ENCODE data around the gene HELB. TPM values are rescaled to one million over a fixed set of nuclear protein-coding genes. Genes with fewer than 3 reads are reported as not detected.

The HELB gene
- total RNA-seq, 3 donors from 2014 or later, result 4.0 to 11.1 (median 7.2) TPM

- DNase-seq (ENCODE audit: low spot score in 2 of 2), result no peak
- Histone ChIP-seq H3K4me1 (no peaks in the 10 kb centered on the region), H3K27ac (no peak overlapping the region), H3K27me3 (no peaks in the 10 kb centered on the region), H3K36me3 (no peaks in the 10 kb centered on the region), H3K9me3 (no peaks in the 10 kb centered on the region), H3K4me3 (no peak overlapping the region)
- intact Hi-C loops (cut with DNase I; ENCODE audit: low total_unique reads), result no loop called here
- no peak for TF ChIP-seq POLR2AphosphoS5 (IDR thresholded peaks at IDR 0.05)
- no peak for TF ChIP-seq POLR2A (IDR thresholded peaks at IDR 0.05)
- TF ChIP-seq, protein P1, sequence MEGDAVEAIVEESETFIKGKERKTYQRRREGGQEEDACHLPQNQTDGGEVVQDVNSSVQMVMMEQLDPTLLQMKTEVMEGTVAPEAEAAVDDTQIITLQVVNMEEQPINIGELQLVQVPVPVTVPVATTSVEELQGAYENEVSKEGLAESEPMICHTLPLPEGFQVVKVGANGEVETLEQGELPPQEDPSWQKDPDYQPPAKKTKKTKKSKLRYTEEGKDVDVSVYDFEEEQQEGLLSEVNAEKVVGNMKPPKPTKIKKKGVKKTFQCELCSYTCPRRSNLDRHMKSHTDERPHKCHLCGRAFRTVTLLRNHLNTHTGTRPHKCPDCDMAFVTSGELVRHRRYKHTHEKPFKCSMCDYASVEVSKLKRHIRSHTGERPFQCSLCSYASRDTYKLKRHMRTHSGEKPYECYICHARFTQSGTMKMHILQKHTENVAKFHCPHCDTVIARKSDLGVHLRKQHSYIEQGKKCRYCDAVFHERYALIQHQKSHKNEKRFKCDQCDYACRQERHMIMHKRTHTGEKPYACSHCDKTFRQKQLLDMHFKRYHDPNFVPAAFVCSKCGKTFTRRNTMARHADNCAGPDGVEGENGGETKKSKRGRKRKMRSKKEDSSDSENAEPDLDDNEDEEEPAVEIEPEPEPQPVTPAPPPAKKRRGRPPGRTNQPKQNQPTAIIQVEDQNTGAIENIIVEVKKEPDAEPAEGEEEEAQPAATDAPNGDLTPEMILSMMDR (IDR thresholded peaks at IDR 0.05), result no peak
These were observed 7.3 kb downstream of the HELB start for GRCh38 chr12:66309606-66310005.

GRCh38 chr12:66312189-66312588 is 9.9 kb downstream of the HELB start:
- Histone ChIP-seq H3K36me3 (no peaks in the 10 kb centered on the region), H3K9me3 (no peaks in the 10 kb centered on the region), H3K27ac (no peak overlapping the region), H3K4me1 (no peaks in the 10 kb centered on the region), H3K4me3 (no peak overlapping the region), H3K27me3 (no peaks in the 10 kb centered on the region)
- no peak for DNase-seq (ENCODE audit: low spot score in 2 of 2)
- intact Hi-C loops (cut with DNase I; ENCODE audit: low total_unique reads), result no loop called here
- TF ChIP-seq, protein P1 (IDR thresholded peaks at IDR 0.05), result no peak
- TF ChIP-seq POLR2AphosphoS5 (IDR thresholded peaks at IDR 0.05) (no peak), POLR2A (IDR thresholded peaks at IDR 0.05) (no peak)

- intact Hi-C loops (cut with DNase I; ENCODE audit: low total_unique reads), result no loop called here
- Histone ChIP-seq H3K4me3 (no peak overlapping the region), H3K36me3 (no peaks in the 10 kb centered on the region), H3K4me1 (no peaks in the 10 kb centered on the region), H3K9me3 (no peaks in the 10 kb centered on the region), H3K27me3 (no peaks in the 10 kb centered on the region), H3K27ac (no peak overlapping the region)
- no peak for DNase-seq (ENCODE audit: low spot score in 2 of 2)
- TF ChIP-seq POLR2AphosphoS5 (IDR thresholded peaks at IDR 0.05), result no peak
- no peak for TF ChIP-seq POLR2A (IDR thresholded peaks at IDR 0.05)
- TF ChIP-seq, protein P1 (IDR thresholded peaks at IDR 0.05), result no peak
These were observed 12.0 kb downstream of the HELB start for GRCh38 chr12:66314278-66314677.

DNA sequence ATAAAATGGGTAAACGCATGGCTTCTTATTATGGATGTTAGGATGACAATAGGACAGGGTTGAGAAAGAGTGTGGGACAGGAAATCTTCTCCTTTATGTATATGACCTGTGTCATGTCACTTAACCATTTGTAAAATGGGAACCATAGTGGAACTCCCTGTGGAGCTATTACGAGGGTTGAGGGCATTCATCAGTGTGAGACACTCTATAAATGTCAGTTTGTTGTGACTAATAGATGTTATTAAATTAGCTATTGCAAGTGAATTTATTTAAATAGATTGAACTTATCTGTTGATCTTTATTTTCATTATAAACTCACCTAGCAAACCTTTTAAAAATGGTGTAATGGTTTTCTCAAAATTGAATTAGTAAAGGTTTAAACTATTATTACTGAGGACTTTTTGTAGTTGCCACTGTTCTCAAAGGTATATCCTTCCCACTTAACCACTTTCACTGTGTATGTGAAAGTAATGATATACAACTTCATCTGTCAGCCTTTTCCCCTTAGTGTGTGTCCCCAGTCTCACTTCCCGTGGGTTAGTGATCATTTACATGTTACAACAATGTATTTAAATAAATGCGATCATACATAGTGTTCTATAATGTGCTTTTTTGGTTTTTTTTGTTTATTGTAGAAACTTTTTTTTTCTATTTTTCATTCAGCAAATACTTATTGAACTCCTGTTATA is 17.1 kb downstream of the HELB start:
- no peak overlapping the region for H3K27ac ChIP-seq
- H3K4me1 ChIP-seq, result no peaks in the 10 kb centered on the region
- no peaks in the 10 kb centered on the region for H3K27me3 ChIP-seq
- DNase-seq (ENCODE audit: low spot score in 2 of 2), result no peak
- no peak for TF ChIP-seq POLR2A (IDR thresholded peaks at IDR 0.05)
- no peak for TF ChIP-seq POLR2AphosphoS5 (IDR thresholded peaks at IDR 0.05)
- no peak overlapping the region for H3K4me3 ChIP-seq
- no peaks in the 10 kb centered on the region for H3K9me3 ChIP-seq
- H3K36me3 ChIP-seq, result no peaks in the 10 kb centered on the region
- intact Hi-C loops (cut with DNase I; ENCODE audit: low total_unique reads), result no loop called here

GRCh38 chr12:66320996-66321395 is 18.7 kb downstream of the HELB start:
- no peaks in the 10 kb centered on the region for H3K4me1 ChIP-seq
- H3K4me3 ChIP-seq, result no peak overlapping the region
- H3K9me3 ChIP-seq, result no peaks in the 10 kb centered on the region
- H3K27ac ChIP-seq, result no peak overlapping the region
- intact Hi-C loops (cut with DNase I; ENCODE audit: low total_unique reads), result no loop called here
- H3K36me3 ChIP-seq, result no peaks in the 10 kb centered on the region
- TF ChIP-seq, protein P1 (IDR thresholded peaks at IDR 0.05), result no peak
- TF ChIP-seq POLR2A (IDR thresholded peaks at IDR 0.05), result no peak
- TF ChIP-seq POLR2AphosphoS5 (IDR thresholded peaks at IDR 0.05), result no peak
- no peaks in the 10 kb centered on the region for H3K27me3 ChIP-seq
- DNase-seq (ENCODE audit: low spot score in 2 of 2), result no peak
